ENCODE data around the gene CREB3L2.

Gene CREB3L2

DNA sequence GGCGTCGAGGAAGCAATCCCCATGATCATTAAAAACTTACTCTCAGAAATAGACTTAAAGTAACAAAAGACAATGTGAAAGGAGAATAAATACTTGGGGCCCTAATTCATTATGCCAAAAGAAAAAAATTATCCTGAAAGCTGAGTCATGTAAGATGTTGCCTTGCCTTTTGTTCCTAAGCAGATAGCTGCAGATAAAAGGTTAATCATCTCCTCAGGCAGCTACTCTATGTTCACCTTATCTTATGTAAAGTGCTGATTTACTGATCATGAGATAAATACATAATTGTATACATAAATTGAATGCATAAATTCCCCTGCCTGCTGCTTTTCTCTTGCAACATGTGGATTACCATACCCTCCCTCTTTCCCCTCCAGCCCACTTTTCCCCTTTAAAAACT lies 28.1 kb upstream of the CREB3L2 start:
- H3K9me3 ChIP-seq (ENCODE audit: control insufficient read depth, insufficient read depth, low read length) = no peaks in the 10 kb centered on the region; the same call in 1 of the 2 replicates
- no peak overlapping the region for H3K27ac ChIP-seq (ENCODE audit: low read length)
- no peaks in the 10 kb centered on the region for H3K36me3 ChIP-seq (ENCODE audit: control insufficient read depth, insufficient read depth, low read length)
- WGBS (ENCODE audit: insufficient coverage, insufficient read length) = no CpG with 5 or more reads among the region's 2 CpGs
- H3K4me3 ChIP-seq (ENCODE audit: low read length) = no peak overlapping the region
- no peaks in the 10 kb centered on the region for H3K27me3 ChIP-seq (ENCODE audit: control insufficient read depth, insufficient read depth, low read length)
- DNase-seq (ENCODE audit: low read depth, low spot score) = no peak
- 0 out of 2 replicates have a peak, but pooled peaks cover 1% of the 10 kb centered on the region for H3K4me1 ChIP-seq (ENCODE audit: control insufficient read depth, insufficient read depth, low read length)

DNA sequence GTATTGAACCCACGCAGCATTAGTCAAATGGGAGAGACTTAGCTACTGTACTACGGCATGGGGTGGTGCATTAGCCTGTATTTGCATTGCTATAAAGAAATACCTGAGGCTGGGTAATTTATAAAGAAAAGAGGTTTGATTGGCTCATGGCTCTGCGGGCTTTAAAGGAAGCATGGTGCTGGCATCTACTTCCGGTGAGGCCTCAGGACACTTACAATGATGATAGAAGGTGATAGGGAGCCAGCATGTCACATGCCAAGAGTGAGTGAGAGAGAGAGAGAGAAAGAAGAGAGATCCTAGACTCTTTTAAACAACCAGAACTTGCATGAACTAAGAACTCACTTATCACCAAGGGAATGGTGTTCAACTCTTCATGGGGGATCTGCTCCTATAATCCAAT lies 27.2 kb upstream of the CREB3L2 start:
- Histone ChIP-seq H3K4me3 (ENCODE audit: low read length) (no peak overlapping the region), H3K27ac (ENCODE audit: low read length) (no peak overlapping the region), H3K36me3 (ENCODE audit: control insufficient read depth, insufficient read depth, low read length) (no peaks in the 10 kb centered on the region), H3K9me3 (ENCODE audit: control insufficient read depth, insufficient read depth, low read length) (no peaks in the 10 kb centered on the region), H3K27me3 (ENCODE audit: control insufficient read depth, insufficient read depth, low read length) (no peaks in the 10 kb centered on the region), H3K4me1 (ENCODE audit: control insufficient read depth, insufficient read depth, low read length) (0 out of 2 replicates have a peak, but pooled peaks cover 1% of the 10 kb centered on the region)
- DNase-seq (ENCODE audit: low read depth, low spot score) = no peak
- WGBS (ENCODE audit: insufficient coverage, insufficient read length) = no CpG with 5 or more reads among the region's 4 CpGs

- H3K9me3 ChIP-seq (ENCODE audit: control insufficient read depth, insufficient read depth, low read length) = no peaks in the 10 kb centered on the region; the same call in 1 of the 2 replicates
- H3K36me3 ChIP-seq (ENCODE audit: control insufficient read depth, insufficient read depth, low read length) = no peaks in the 10 kb centered on the region
- H3K4me1 ChIP-seq (ENCODE audit: control insufficient read depth, insufficient read depth, low read length) = no peaks in the 10 kb centered on the region
- WGBS (ENCODE audit: insufficient coverage, insufficient read length) = no CpG with 5 or more reads among the region's 2 CpGs
- no peak overlapping the region for H3K27ac ChIP-seq (ENCODE audit: low read length)
- no peaks in the 10 kb centered on the region for H3K27me3 ChIP-seq (ENCODE audit: control insufficient read depth, insufficient read depth, low read length)
- no peak overlapping the region for H3K4me3 ChIP-seq (ENCODE audit: low read length)
- DNase-seq (ENCODE audit: low read depth, low spot score) = no peak
Observed at GRCh38 chr7:138027100-138027499, 25.2 kb upstream of the CREB3L2 start.

GRCh38 chr7:138025215-138026186 lies 23.6 kb upstream of the CREB3L2 start:
- Histone ChIP-seq H3K36me3 (ENCODE audit: control insufficient read depth, insufficient read depth, low read length) (no peaks in the 10 kb centered on the region), H3K27me3 (ENCODE audit: control insufficient read depth, insufficient read depth, low read length) (no peaks in the 10 kb centered on the region), H3K4me1 (ENCODE audit: control insufficient read depth, insufficient read depth, low read length) (no peaks in the 10 kb centered on the region), H3K4me3 (ENCODE audit: low read length) (no peak overlapping the region), H3K9me3 (ENCODE audit: control insufficient read depth, insufficient read depth, low read length) (no peaks in the 10 kb centered on the region; the same call in 1 of the 2 replicates), H3K27ac (ENCODE audit: low read length) (no peak overlapping the region)
- WGBS (ENCODE audit: insufficient coverage, insufficient read length) = no CpG with 5 or more reads among the region's 1 CpG
- DNase-seq (ENCODE audit: low read depth, low spot score) = no peak

- no CpG with 5 or more reads among the region's 4 CpGs for WGBS (ENCODE audit: insufficient coverage, insufficient read length)
- no peaks in the 10 kb centered on the region for H3K4me1 ChIP-seq (ENCODE audit: control insufficient read depth, insufficient read depth, low read length)
Observed at GRCh38 chr7:138024765-138025164, 22.9 kb upstream of the CREB3L2 start.

GRCh38 chr7:138024343-138024691 lies 22.4 kb upstream of the CREB3L2 start:
- Histone ChIP-seq H3K27ac (ENCODE audit: low read length) (no peak overlapping the region), H3K4me3 (ENCODE audit: low read length) (no peak overlapping the region), H3K27me3 (ENCODE audit: control insufficient read depth, insufficient read depth, low read length) (no peaks in the 10 kb centered on the region), H3K36me3 (ENCODE audit: control insufficient read depth, insufficient read depth, low read length) (no peaks in the 10 kb centered on the region), H3K4me1 (ENCODE audit: control insufficient read depth, insufficient read depth, low read length) (no peaks in the 10 kb centered on the region), H3K9me3 (ENCODE audit: control insufficient read depth, insufficient read depth, low read length) (no peaks in the 10 kb centered on the region; the same call in 1 of the 2 replicates)
- DNase-seq (ENCODE audit: low read depth, low spot score) = no peak

More at GRCh38 chr7:138024765-138025164, 22.9 kb upstream of the CREB3L2 start:
- H3K4me3 ChIP-seq (ENCODE audit: low read length) = no peak overlapping the region
- DNase-seq (ENCODE audit: low read depth, low spot score) = no peak
- no peaks in the 10 kb centered on the region; the same call in 1 of the 2 replicates for H3K9me3 ChIP-seq (ENCODE audit: control insufficient read depth, insufficient read depth, low read length)
- no peaks in the 10 kb centered on the region for H3K36me3 ChIP-seq (ENCODE audit: control insufficient read depth, insufficient read depth, low read length)
- no peaks in the 10 kb centered on the region for H3K27me3 ChIP-seq (ENCODE audit: control insufficient read depth, insufficient read depth, low read length)
- no peak overlapping the region for H3K27ac ChIP-seq (ENCODE audit: low read length)

GRCh38 chr7:138023618-138024342 lies 21.9 kb upstream of the CREB3L2 start:
- Histone ChIP-seq H3K27ac (ENCODE audit: low read length) (no peak overlapping the region), H3K27me3 (ENCODE audit: control insufficient read depth, insufficient read depth, low read length) (no peaks in the 10 kb centered on the region), H3K4me1 (ENCODE audit: control insufficient read depth, insufficient read depth, low read length) (no peaks in the 10 kb centered on the region), H3K36me3 (ENCODE audit: control insufficient read depth, insufficient read depth, low read length) (no peaks in the 10 kb centered on the region), H3K4me3 (ENCODE audit: low read length) (no peak overlapping the region), H3K9me3 (ENCODE audit: control insufficient read depth, insufficient read depth, low read length) (no peaks in the 10 kb centered on the region; the same call in 1 of the 2 replicates)
- no peak for DNase-seq (ENCODE audit: low read depth, low spot score)
- WGBS (ENCODE audit: insufficient coverage, insufficient read length) = no CpG with 5 or more reads among the region's 3 CpGs

DNA sequence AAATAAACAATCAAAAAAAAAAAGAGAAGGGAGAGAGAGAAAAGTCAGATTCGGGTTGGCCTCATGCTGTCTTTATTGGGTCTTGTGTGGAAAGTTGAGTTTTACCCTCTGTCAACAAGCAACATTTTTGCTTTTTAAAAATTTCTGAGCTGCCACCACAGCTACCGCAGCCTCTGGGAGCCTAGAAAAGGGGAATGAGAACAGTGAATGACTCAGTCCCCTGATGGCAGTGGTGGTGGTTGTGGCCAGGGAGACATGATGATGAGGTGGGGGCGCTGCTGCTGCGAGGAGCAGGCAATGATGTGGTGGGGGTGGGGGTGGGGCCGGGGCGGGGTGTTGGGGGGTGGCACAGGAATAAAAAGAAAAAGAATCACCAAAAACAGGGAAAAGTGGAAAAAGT lies 20.0 kb upstream of the CREB3L2 start:
- H3K4me1 ChIP-seq (ENCODE audit: control insufficient read depth, insufficient read depth, low read length) = no peaks in the 10 kb centered on the region
- no peak overlapping the region for H3K4me3 ChIP-seq (ENCODE audit: low read length)
- no peak for DNase-seq (ENCODE audit: low read depth, low spot score)

DNA sequence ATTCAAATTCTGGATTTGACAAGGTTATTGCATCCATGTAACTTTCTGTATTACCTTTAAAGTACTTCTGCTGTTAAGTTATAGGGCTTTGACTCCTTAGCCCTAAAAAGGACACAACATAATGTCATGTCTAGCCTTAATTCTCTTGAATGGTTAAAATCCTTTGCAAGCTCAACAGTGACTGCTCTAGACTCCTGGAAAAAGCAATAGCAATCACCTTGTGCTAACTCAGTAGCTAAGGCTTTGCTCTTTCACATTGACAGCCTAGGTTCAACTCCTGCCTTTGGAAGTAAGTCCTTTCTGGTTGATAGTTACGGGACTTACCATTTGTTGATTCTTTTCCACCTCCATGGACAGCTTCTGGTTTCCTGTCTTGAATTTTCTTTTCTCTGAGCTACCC lies 16.1 kb upstream of the CREB3L2 start:
- no CpG with 5 or more reads among the region's 1 CpG for WGBS (ENCODE audit: insufficient coverage, insufficient read length)
- H3K4me1 ChIP-seq (ENCODE audit: control insufficient read depth, insufficient read depth, low read length) = peaks cover 2% of the 10 kb centered on the region
- H3K27ac ChIP-seq (ENCODE audit: low read length) = no peak overlapping the region

More for the DNA sequence above, 20.0 kb upstream of the CREB3L2 start:
- Histone ChIP-seq H3K9me3 (ENCODE audit: control insufficient read depth, insufficient read depth, low read length) (no peaks in the 10 kb centered on the region; the same call in 1 of the 2 replicates), H3K36me3 (ENCODE audit: control insufficient read depth, insufficient read depth, low read length) (no peaks in the 10 kb centered on the region), H3K27ac (ENCODE audit: low read length) (no peak overlapping the region), H3K27me3 (ENCODE audit: control insufficient read depth, insufficient read depth, low read length) (no peaks in the 10 kb centered on the region)
- WGBS (ENCODE audit: insufficient coverage, insufficient read length) = no CpG with 5 or more reads among the region's 6 CpGs

DNA sequence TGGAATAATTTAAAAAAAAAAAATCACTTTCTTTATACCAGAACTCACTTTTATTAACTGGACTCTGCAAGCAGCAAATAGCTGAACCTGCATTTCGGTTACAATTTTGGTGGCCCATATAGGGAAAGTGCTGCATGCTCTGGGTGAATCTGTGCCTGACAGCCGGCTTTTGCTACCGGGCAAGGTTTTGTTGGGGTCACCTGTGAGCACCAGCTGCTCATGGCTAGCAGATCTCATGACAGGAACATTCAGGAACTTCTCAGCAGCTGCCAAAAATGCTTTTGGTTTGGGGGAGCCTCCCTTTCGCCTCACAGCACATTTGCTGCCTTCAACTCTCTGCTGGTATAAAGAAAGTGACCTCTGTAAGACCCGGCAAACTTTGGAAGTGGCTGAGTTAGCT lies 13.2 kb upstream of the CREB3L2 start:
- no peaks in the 10 kb centered on the region; the same call in 1 of the 2 replicates for H3K9me3 ChIP-seq (ENCODE audit: control insufficient read depth, insufficient read depth, low read length)
- H3K27ac ChIP-seq (ENCODE audit: low read length) = no peak overlapping the region
- no peaks in the 10 kb centered on the region for H3K36me3 ChIP-seq (ENCODE audit: control insufficient read depth, insufficient read depth, low read length)
- no peaks in the 10 kb centered on the region for H3K27me3 ChIP-seq (ENCODE audit: control insufficient read depth, insufficient read depth, low read length)
- peaks cover 2% of the 10 kb centered on the region for H3K4me1 ChIP-seq (ENCODE audit: control insufficient read depth, insufficient read depth, low read length)
- no CpG with 5 or more reads among the region's 5 CpGs for WGBS (ENCODE audit: insufficient coverage, insufficient read length)
- DNase-seq (ENCODE audit: low read depth, low spot score) = no peak
- H3K4me3 ChIP-seq (ENCODE audit: low read length) = no peak overlapping the region

More for the DNA sequence above, 16.1 kb upstream of the CREB3L2 start:
- Histone ChIP-seq H3K27me3 (ENCODE audit: control insufficient read depth, insufficient read depth, low read length) (no peaks in the 10 kb centered on the region), H3K4me3 (ENCODE audit: low read length) (no peak overlapping the region), H3K9me3 (ENCODE audit: control insufficient read depth, insufficient read depth, low read length) (no peaks in the 10 kb centered on the region; the same call in 1 of the 2 replicates), H3K36me3 (ENCODE audit: control insufficient read depth, insufficient read depth, low read length) (no peaks in the 10 kb centered on the region)
- DNase-seq (ENCODE audit: low read depth, low spot score) = no peak
